Neural cell (in vitro differentiated cells): ENCODE results near the gene GOLGA6L10.
"Not testable (repeated sequence)": the region's sequence is repeated elsewhere in the genome, so short reads cannot be mapped to it uniquely, and the experiment has no call there.

Experiments
- EP300 ChIP-seq: fragments of 450-650 bp; conservative IDR thresholded peaks from 2 replicates; pipeline ENCODE4 v1.6.1; 2014; ENCODE audit warnings: antibody characterized with exemption, mild to moderate bottlenecking, moderate library complexity; ENCODE audit not compliant: poor library complexity, severe bottlenecking
- EZH2 ChIP-seq: fragments of 200-600, 300-800 bp; shearing (Covaris generic), sonication (generic); IDR thresholded peaks from 2 replicates; pipeline ENCODE4 v1.6.1; 2014; ENCODE audit warnings: antibody characterized with exemption, low read length, borderline replicate concordance, mild to moderate bottlenecking; ENCODE audit not compliant: insufficient read depth, poor library complexity, severe bottlenecking
- POLR2AphosphoS5 ChIP-seq: IDR thresholded peaks from 2 replicates; pipeline ENCODE4 v1.6.1; 2012
- RAD21 ChIP-seq: fragments of 450-650 bp; conservative IDR thresholded peaks from 2 replicates; pipeline ENCODE4 v1.6.1; 2014; ENCODE audit warnings: antibody characterized with exemption, mild to moderate bottlenecking, moderate library complexity
- SMC3 ChIP-seq: fragments of 450-650 bp; conservative IDR thresholded peaks from 2 replicates; pipeline ENCODE4 v1.6.1; 2014; ENCODE audit warnings: antibody characterized with exemption, mild to moderate bottlenecking, moderate library complexity; ENCODE audit not compliant: poor library complexity
- TAF1 ChIP-seq: IDR thresholded peaks from 2 replicates; pipeline ENCODE4 v1.6.1; 2012; ENCODE audit warnings: low read depth
- TF ChIP-seq, protein P1 (sequence below): fragments of 450-650 bp; IDR thresholded peaks from 2 replicates; pipeline ENCODE4 v1.5.1; 2014; ENCODE audit warnings: antibody characterized with exemption, mild to moderate bottlenecking, moderate library complexity; ENCODE audit not compliant: poor library complexity, severe bottlenecking
- TF ChIP-seq, protein P2 (sequence below): IDR thresholded peaks from 2 replicates; pipeline ENCODE4 v1.6.1; 2012; ENCODE audit warnings: borderline replicate concordance

DNA sequence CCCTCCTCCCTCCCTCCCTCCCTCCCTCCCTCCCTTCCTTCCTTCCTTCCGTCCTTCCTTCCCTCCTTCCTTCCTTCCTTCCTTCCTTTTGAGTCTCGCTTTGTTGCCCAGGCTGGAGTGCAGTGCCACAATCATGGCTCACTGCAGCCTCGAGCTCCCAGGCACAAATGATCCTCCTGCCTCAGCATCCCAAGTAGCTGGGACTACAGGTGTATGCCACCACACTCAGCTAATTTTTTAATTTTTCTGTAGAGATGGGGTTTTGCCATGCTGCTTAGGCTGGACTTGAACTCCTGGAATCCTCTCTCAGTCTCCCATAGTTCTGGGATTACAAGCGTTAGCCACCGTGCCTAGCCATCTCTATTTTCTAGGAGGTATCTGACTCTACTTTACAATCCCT is 38.0 kb downstream of the GOLGA6L10 start:
- TF ChIP-seq, protein P1, sequence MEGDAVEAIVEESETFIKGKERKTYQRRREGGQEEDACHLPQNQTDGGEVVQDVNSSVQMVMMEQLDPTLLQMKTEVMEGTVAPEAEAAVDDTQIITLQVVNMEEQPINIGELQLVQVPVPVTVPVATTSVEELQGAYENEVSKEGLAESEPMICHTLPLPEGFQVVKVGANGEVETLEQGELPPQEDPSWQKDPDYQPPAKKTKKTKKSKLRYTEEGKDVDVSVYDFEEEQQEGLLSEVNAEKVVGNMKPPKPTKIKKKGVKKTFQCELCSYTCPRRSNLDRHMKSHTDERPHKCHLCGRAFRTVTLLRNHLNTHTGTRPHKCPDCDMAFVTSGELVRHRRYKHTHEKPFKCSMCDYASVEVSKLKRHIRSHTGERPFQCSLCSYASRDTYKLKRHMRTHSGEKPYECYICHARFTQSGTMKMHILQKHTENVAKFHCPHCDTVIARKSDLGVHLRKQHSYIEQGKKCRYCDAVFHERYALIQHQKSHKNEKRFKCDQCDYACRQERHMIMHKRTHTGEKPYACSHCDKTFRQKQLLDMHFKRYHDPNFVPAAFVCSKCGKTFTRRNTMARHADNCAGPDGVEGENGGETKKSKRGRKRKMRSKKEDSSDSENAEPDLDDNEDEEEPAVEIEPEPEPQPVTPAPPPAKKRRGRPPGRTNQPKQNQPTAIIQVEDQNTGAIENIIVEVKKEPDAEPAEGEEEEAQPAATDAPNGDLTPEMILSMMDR = not testable (repeated sequence)
- TF ChIP-seq POLR2AphosphoS5, RAD21, EZH2, SMC3, EP300, TAF1: not testable (repeated sequence)
- TF ChIP-seq, protein P2, sequence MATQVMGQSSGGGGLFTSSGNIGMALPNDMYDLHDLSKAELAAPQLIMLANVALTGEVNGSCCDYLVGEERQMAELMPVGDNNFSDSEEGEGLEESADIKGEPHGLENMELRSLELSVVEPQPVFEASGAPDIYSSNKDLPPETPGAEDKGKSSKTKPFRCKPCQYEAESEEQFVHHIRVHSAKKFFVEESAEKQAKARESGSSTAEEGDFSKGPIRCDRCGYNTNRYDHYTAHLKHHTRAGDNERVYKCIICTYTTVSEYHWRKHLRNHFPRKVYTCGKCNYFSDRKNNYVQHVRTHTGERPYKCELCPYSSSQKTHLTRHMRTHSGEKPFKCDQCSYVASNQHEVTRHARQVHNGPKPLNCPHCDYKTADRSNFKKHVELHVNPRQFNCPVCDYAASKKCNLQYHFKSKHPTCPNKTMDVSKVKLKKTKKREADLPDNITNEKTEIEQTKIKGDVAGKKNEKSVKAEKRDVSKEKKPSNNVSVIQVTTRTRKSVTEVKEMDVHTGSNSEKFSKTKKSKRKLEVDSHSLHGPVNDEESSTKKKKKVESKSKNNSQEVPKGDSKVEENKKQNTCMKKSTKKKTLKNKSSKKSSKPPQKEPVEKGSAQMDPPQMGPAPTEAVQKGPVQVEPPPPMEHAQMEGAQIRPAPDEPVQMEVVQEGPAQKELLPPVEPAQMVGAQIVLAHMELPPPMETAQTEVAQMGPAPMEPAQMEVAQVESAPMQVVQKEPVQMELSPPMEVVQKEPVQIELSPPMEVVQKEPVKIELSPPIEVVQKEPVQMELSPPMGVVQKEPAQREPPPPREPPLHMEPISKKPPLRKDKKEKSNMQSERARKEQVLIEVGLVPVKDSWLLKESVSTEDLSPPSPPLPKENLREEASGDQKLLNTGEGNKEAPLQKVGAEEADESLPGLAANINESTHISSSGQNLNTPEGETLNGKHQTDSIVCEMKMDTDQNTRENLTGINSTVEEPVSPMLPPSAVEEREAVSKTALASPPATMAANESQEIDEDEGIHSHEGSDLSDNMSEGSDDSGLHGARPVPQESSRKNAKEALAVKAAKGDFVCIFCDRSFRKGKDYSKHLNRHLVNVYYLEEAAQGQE = not testable (repeated sequence)
